HTERT RPE-1 (cell line): Measurements from ENCODE around the gene NACC1.
"Not testable (repeated sequence)": the region's sequence is repeated elsewhere in the genome, so short reads cannot be mapped to it uniquely, and the experiment has no call there.

Experiments
- in situ Hi-C: fragments of 300-500 bp; cut with MboI; formaldehyde crosslinking; loops from 4 replicates; pipeline ENCODE4 v1.14.3; 2020; ENCODE audit warnings: low sequenced_read_pairs

Gene NACC1

DNA sequence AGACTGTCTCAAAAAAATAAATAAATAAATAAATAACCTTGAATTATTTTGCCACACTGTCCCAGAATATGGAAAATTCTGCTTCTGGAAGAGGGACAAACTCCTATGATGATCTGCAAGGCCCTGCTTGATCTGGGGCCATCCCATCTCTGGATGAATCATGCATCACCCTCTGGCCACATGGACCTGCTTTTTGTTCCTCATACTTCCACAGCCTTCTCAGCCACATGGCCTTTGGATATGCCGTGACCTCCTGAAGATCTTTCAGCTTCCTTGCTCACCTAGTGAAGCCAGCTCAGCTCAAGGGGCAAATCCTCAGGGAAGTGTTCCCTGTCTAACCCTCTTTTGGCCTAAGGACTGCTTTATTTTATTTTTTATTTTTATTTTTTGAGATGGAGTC lies 42.5 kb downstream of the NACC1 start:
- in situ Hi-C loops, result no loop called here

DNA sequence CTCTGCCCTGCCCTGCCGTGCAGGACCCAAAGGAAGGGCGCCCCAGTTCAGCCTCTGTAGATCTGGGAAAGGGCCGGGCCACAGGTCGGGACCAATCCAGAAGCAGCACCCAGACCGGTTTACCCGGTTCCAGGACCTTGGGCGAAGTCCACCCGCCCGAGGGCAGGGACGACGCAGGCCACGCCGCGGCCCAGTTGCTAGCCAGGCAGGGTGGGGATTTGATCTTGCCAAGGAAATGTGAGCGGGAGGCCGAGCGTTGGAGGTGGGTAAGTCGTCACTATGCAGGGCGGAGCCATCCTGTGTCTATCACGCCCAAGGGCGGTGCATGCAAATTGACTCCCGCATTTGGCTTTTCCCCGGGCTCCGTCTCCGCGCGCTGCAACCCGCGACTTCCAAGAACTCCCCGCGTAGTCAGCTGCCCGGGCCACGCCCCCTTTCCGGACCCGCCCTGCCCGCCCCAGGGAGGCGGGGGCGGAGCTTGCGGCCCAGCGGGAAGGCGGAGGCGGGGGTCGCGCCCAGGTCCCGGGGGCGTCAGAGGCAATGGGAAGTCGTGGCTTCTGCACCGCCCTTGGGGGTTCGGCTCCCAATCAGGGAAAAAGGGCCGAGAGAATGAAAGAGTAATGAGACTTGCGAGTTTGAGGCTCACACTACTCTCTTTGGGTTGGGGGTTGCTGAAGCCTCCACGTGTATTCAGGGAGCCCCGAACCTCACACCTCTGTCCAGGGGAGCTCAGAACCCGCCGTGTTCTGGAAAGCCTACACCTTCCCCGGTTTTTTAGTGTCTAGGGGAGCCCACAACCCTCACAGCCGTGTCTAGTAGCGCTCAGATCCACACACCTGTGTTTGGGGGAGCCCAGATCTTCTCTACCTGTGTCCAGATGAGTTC lies 44.9 kb downstream of the NACC1 start:
- in situ Hi-C loops, result no loop called here

DNA sequence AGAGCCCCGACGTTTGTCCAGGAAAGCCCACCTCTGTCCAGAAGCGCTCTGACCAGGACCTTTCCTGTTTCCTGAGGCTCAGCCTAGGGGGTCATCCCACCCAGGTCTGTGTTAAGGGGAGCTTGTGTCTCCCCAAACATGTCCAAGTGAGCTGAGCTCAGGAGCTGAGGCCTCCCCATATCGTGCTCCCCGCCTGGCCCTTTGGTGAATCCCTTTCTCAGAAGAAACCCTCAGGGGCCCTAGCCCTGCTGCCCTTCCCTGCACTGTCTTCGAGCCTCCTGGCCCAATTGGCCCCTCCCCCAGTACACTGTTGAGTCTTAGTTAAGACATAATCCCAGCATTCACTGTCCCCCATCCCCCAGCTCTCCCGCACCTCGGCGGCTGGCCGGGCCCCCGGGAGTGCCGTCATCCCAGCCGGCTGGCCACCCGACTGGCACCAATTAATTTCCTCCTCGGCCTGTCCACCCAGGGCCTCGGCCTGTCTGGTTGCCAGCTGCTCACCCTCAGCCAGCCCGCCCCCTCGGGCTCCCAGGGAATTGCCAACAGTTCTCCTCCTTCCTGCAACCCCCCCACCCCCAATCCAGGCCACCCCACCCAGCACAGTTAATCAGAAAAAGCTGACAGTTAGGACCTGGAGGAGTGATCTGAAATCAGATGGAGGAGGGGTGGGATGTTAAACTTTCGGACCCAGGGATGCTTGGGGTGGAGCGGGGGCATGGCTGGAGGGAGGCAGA lies 45.7 kb downstream of the NACC1 start:
- in situ Hi-C loops, result no loop called here

DNA sequence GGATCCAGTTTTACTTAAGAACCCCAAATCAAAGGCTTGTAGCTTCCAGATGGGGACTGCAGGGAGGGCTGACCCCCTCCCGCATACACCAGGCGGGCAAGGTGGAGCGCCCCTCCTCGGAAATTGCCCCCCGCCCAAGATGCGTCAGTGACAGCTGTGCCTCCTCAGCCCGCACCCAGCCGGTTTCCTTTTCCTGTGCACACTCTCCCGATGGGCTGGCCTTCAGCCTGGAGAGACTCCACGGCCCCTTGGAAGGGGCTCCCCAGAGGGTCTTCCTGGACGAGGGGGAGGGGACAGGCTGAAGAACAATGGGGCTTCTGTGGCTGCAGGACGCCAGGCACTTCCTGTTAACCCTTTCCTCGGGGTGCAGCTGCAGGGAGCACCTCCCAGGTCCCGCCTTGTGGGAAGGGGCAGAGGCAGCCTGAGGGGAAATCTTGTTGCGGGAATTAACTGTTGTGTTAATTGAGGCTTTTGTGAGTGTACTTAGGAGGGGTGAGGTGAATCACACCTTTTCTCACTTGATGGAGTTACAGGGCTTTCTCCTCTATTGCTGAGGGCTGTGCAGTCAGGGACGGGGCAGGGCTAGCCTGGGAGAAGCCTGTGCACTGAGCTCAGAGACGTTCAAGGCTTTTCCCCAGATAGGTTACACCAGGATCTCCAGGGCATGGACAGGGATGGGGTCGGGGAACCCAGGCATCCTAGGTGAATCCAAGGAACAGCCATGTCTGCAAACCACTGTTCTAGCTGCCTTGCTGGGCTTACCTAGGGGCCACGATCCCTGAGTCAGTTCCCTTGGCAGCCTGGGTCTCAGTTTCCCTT lies 46.5 kb downstream of the NACC1 start:
- in situ Hi-C loops, result no loop called here

DNA sequence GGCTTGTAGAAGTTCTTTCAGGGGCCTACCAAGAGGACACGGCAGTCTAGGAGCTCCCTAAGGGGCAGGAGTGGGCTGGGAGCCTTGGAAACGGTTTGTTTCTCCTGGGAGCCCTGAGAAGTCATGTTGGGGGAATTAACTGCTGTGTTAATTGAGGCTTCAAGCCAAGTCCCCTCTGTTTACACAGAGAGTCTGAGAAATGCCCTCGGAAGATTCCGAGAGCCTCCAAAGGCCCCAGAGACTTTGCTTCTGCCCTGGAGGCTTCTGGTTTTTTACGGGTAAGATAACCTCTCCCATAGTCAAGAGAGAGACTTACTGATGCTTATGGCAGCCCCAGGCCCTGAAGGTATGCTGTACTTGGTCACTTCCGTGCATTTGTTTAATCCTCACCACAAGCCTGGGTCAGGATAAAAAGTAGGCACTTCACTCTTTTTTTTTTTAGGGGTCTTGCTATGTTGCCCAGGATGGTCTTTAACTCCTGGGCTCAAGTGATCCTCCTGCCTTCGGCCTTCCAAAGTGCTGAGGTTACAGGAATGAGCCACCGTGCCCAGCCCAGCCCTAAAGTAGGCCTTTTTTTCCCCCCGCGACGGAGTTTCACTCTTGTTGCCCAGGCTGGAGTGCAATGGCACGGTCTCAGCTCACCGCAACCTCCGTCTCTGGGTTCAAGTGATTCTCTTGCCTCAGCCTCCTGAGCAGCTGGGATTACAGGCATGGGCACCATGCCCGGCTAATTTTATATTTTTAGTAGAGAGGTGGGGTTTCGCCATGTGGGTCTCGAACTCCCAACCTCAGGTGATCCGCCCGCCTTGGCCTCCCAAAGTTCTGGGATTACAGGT lies 47.3 kb downstream of the NACC1 start:
- in situ Hi-C loops, result no loop called here

DNA sequence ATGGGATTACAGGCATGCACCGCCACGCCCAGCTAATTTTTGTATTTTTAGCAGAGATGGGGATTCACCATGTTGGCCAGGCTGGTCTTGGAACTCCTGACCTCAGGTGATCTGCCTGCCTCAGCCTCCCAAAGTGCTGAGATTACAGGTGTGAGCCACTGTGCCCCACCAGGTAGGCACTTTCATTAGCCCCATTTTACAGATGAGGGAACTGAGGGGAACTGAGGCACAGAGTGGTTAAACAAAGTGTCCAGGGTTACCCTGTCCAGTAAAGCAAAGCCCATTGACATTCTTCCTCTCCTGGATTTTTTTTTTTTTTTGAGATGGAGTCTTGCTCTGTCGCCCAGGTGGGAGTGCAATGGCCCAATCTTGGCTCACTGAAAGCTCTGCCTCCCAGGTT lies 48.1 kb downstream of the NACC1 start:
- in situ Hi-C loops, result not testable (repeated sequence)

DNA sequence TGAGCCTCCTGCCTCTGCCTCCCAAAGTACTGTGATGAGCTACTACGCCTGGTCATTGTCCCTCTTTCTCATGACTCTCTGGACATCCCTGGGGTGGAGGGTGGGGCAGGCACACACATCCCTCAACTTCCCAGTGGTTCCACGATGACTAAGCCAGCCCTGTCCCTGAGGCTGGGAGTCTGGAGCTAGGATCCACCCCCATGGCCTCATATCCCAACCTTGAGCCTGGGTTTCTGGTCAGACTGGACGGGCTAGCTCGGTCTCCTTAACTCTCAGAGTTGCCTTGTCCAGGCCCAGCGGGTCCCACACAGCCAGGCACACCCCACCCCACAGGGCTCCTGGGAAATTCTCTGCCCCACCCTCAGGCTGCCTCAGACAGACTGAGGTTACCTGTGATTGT lies 51.7 kb downstream of the NACC1 start:
- in situ Hi-C loops, result no loop called here

DNA sequence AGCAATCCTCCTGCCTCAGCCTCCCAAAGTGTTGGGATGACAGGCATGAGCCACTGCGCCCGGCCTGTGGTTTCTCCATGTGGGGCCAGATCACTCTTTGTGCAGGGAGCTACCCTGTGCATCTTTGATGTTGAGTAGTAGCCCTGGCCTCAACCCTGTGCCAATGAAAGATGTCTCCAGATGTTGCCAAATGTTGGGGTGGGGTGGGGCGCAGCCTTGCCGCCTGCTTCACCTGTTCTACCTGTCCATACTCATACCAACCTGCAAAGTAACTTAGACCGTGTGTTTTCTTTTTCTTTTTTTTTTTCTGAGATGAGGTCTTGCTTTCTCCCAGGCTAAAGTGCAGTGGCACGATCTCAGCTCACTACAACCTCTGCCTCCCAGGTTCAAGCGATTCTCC lies 53.1 kb downstream of the NACC1 start:
- in situ Hi-C loops, result no loop called here

DNA sequence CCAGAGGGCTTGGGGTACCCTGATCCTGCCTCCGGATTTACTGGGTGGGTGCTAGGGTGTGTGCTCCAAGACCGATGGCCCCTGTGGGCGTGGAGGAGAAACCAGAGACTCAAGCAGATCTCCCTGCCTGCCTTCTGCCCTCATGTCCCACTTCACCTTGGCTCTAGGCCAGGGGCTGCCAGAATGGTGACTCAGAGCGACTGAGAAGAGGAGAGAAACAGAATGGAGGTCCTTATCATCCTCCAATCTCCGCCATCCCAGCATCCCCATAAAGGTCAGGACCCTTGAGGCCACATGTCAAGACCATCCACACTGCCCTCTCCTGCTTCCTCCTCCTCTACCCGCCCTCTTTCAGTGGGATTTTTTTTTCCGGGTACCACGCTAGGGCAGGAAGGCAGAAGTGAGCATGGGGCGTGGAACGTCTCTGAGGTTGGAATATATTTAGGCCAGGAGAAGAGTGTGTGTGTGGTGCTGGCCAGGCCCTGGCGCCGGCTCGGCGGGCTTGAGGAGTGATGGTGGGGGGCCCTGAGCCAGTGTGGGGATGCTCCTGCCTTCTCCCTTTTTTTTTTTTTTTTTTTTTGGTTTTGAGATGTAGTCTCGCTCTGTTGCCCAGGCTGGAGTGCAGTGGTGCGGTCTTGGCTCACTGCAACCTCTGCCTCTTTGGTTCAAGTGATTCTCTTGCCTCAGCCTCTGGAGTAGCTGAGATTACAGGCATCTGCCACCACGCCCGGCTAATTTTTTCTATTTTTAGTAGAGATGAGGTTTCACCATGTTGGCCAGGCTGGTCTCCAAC lies 54.5 kb downstream of the NACC1 start:
- in situ Hi-C loops, result no loop called here

DNA sequence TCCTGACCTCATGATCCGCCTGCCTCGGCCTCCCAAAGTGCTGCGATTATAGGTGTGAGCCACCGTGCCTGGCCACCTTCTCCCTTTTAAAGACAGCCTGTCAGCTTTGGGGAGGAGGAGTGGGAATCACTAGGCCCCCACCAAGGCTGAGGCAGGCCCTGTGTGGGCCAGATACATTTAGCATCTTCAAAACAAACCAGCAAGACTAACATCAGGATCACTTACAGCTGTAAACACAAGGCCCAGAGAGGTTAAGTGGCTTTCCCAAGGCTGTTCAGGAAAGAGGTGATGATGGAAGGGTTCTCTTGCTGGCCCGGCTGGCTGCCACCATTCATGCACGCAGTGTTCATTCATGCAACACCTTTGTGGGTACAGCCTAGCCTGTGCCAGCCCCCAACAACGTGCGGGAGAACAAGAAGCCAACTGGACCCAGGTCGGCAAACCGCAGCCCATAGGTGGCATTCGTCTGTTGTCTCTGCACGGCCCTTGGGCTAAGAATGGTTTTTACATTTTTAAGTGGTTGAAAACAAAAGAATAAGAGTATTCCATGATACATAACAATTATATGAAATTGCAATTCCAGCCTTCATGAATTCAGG lies 55.2 kb downstream of the NACC1 start:
- in situ Hi-C loops, result no loop called here

DNA sequence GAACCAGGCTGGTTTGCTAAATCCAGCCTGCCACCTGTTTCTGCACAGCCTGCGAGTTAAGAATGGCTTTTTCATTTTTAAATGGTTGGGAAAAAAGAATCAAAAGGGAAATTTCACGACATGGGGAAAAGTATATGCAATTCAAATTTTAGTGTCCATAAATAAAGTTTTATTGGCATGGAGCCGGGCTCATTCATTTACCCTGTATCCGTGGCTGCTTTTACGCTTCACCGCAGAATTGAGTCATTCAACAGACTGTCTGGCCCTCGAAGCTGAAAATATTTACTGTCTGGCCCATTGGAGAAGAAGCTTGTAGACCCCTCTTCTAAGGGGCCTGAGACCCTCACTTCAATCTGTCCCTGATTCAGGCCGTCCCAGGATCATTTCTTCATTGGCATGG lies 58.3 kb downstream of the NACC1 start:
- in situ Hi-C loops, result no loop called here

DNA sequence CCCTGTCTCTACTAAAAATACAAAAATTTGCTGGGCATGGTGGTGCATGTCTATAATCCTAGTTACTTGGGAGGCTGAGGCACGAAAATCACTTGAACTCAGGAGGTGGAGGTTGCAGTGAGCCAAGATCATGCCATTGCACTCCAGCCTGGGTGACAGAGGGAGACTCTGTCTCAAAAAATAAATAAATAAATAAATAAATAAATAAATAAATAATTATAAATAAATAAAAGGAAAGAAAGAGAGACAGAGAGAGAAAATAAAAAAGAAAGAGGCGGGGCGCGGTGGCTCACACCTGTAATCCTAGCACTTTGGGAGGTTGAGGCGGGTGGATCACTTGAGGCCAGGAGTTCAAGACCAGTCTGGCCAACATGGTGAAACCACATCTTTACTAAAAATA lies 59.5 kb downstream of the NACC1 start:
- in situ Hi-C loops, result not testable (repeated sequence)

DNA sequence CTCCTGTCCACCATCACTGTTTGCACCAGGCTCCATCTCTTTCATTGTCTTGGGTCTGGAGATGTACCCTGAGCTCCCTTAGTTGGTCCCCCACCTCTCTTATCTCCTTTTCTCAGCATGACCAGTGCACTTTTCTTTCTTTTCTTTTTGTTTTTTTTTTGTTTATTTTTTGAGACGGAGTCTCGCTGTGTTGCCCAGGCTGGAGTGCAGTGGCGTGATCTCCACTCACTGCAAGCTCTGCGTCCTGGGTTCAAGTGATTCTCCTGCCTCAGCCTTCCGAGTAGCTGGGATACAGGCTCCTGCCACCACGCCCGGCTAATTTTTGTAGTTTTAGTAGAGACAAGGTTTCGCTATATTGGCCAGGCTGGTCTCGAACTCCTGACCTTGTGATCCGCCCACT lies 60.2 kb downstream of the NACC1 start:
- in situ Hi-C loops, result not testable (repeated sequence)

DNA sequence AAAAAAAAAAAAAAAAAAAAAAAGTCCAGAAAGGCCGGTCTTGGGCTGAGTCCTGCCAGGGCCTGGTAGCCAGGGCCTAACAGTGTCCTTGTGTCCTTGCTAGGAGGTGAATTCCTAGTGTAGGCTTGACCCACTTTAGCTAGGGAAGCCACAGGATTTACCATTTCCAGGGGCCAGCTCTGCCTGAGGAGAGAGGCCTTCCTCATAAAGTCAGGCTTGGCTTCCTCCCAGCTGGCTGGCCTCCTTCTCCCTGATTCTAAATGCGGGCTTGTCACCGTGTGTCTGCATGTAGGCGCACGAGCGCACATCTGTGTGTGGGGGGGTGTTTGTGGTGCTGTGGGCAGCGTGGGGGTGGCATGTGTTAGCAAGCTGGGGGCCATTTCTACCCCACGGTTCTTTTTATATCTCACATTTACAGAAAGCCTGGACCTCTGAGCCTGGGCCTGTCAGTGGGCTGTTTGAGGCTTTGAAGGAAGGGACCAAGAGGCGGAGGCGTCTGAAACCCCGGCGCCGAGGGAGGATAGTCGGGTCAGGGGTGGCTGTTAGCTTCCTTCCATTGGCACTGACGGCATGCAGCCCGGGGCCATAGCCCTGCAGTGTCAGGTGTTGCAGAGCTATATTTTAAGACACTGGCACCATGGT lies 63.8 kb downstream of the NACC1 start:
- in situ Hi-C loops, result no loop called here

DNA sequence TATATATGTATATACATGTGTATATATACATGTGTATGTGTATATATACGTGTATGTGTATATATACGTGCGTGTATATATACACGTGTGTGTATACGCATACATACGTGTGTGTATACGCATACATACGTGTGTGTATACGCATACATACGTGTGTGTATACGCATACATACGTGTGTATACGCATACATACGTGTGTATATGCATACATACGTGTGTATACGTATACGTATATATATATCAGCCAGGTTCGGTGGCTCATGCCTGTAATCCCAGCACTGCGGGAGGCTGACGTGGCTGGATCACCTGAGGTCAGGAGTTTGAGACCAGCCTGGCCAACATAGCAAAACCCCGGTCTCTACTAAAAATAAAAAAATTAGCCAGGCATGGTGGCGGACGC lies 66.9 kb downstream of the NACC1 start:
- in situ Hi-C loops, result not testable (repeated sequence)

DNA sequence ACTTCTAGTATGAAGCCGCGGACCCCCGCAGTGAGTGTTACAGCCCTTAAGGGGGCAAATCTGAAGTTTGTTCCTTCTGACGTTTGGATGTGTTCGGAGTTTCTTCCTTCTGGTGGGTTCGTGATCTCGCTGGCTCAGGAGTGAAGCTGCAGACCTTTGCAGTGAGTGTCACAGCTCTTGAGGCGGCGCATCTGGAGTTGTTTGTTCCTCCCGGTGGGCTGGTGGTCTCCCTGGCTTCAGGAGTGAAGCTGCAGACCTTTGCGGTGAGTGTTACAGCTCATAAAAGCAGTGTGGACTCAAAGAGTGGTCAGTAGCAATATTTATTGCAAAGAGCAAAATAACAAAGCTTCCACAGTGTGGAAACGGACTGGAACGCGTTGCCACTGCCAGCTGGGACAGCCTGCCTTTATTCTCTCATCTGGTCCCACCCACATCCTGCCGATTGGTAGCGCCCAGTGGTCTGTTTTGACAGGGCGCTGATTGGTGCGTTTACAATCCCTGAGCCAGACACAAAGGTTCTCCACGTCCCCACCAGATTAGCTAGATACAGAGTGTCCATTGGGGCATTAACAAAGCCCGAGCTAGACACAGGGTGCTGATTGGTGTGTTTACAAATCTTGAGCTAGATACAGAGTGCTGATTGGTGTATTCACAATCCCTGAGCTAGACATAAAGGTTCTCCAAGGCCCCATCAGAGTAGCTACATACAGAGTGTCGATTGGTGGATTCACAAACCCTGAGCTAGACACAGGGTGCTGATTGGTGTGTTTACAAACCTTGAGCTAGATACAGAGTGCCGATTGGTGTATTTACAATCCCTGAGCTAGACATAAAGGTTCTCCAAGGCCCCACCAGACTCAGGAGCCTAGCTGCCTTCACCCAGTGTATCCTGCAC lies 67.9 kb downstream of the NACC1 start:
- in situ Hi-C loops, result not testable (repeated sequence)

DNA sequence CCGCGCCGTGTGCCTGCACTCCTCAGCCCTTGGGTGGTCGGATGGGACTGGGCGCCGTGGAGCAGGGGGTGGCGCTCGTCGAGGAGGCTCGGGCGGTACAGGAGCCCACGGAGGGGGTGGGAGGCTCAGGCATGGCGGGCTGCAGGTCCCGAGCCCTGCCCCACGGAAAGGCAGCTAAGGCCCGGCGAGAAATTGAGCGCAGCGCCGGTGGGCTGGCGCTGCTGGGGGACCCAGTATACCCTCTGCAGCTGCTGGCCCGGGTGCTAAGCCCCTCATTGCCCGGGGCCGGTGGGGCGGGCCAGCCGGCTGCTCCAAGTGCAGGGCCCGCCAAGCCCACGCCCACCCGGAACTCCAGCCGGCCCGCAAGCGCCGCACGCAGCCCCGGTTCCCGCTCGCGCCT lies 68.6 kb downstream of the NACC1 start:
- in situ Hi-C loops, result not testable (repeated sequence)

DNA sequence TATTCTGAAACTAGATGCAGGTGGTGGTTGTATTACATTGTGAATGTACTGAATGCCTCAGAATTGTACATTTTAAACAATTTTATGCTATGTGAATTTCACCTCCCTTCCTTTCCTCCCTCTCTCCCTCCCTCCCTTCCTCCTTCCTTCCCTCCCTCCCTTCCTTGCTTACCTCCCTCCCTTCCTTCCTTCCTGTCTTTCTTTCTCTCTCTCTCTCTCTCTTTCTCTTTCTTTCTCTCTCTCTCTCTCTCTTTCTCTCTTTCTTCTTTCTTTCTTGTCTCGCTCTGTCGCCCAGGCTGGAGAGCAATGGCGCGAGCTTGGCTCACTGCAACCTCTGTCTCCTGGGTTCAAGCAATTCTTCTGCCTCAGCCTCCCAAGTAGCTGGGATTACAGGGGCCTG lies 69.4 kb downstream of the NACC1 start:
- in situ Hi-C loops, result no loop called here
